Hepatocyte (in vitro differentiated cells): ENCODE results near the gene PAM.

Experiments used
- CTCF ChIP-seq: fragments of 200-600 bp; sonication (generic); IDR thresholded peaks from 2 replicates; pipeline ENCODE4 v1.5.1; 2016; ENCODE audit warnings: antibody characterized with exemption, mild to moderate bottlenecking; ENCODE audit not compliant: poor library complexity
- EZH2 ChIP-seq: fragments of 200-600 bp; sonication (generic); IDR thresholded peaks from 2 replicates; pipeline ENCODE4 v1.6.1; 2016; ENCODE audit warnings: antibody characterized with exemption, mild to moderate bottlenecking, borderline replicate concordance

- TF ChIP-seq CTCF (no peak), EZH2 (no peak)
Measured at GRCh38 chr5:102921341-102922044, 166.4 kb downstream of the PAM start.
